K562 (cell line): ENCODE results near the gene DNASE1L2. TPM values are rescaled to one million over a fixed set of nuclear protein-coding genes. Genes with fewer than 3 reads are reported as not detected.

Experiments used
- BCL6 ChIP-seq: fragments of 250-450 bp; sonication (Bioruptor Pico); IDR thresholded peaks from 2 replicates; pipeline ENCODE4 v1.4.0; 2020
- PHF21A ChIP-seq: fragments of 450-650 bp; IDR thresholded peaks from 2 replicates; pipeline ENCODE4 v1.6.1; 2017; ENCODE audit warnings: low read depth, borderline replicate concordance
- POLR2G ChIP-seq: fragments of 200-400 bp; formaldehyde crosslinking; IDR thresholded peaks from 2 replicates; pipeline ENCODE4 v1.6.1; 2017; ENCODE audit warnings: low read depth, mild to moderate bottlenecking, antibody characterized with exemption, low read length, moderate library complexity
- POLR3G ChIP-seq: IDR thresholded peaks from 2 replicates; pipeline ENCODE4 v1.6.1; 2011; ENCODE audit not compliant: insufficient read length, insufficient replicate concordance; ENCODE audit errors: extremely low read depth
- PTTG1 ChIP-seq: fragments of 450-650 bp; IDR thresholded peaks from 2 replicates; pipeline ENCODE4 v1.6.1; 2016; ENCODE audit warnings: low read depth, mild to moderate bottlenecking, missing genetic modification characterization, missing compliant biosample characterization
- RB1 ChIP-seq: fragments of 450-650 bp; IDR thresholded peaks from 2 replicates; pipeline ENCODE4 v1.6.1; 2017; ENCODE audit warnings: low read depth, mild to moderate bottlenecking
- RCOR1 ChIP-seq, 2 experiments: IDR thresholded peaks; 2 replicates each; pipeline ENCODE4 v1.6.1; 2012; ENCODE audit warnings: low read depth in 2 of 2, low read length in 2 of 2, borderline replicate concordance in 1 of 2, improper control_type of control experiment in 1 of 2
- RFX1 ChIP-seq: fragments of 450-650 bp; IDR thresholded peaks from 2 replicates; pipeline ENCODE4 v1.6.1; 2016; ENCODE audit warnings: mild to moderate bottlenecking, moderate library complexity
- polyA plus RNA-seq, 8 experiments: library from polyadenylated mRNA; depleted of rRNA in 4 of 8; stranded (reverse) in 5 of 8; unstranded in 3 of 8; fragments of >200 nt; fragmentation: Nextera tagmentation in 2 of 8; fragmentation: Illumina TruSeq in 1 of 8; extraction: Ambion mirVana in 2 of 8; extraction: Trizol in 1 of 8; gene quantifications; 2 replicates each; pipeline versions ENCODE4 v1.2.1 to v1.2.3, GENCODE V29; 2011 to 2014; ENCODE audit warnings: inconsistent platforms in 1 of 8, missing spikeins in 1 of 8
- total RNA-seq, 7 experiments: library from RNA; depleted of rRNA in 6 of 7; stranded (reverse); fragments of >200 nt in 6 of 7; fragmentation: Illumina TruSeq in 2 of 7; extraction: Trizol in 2 of 7; gene quantifications; 2 replicates each; pipeline versions ENCODE4 v1.2.1 to v1.2.3, GENCODE V29; 2011 to 2021; ENCODE audit warnings: low replicate concordance in 1 of 7
- TF ChIP-seq, protein P1 (sequence below): sonication (generic); formaldehyde crosslinking; IDR thresholded peaks from 2 replicates; pipeline ENCODE4 v1.8.1; 2023; ENCODE audit warnings: mild to moderate bottlenecking, missing genetic modification reagents
- TF ChIP-seq, protein P2 (sequence below): sonication (generic); formaldehyde crosslinking; IDR thresholded peaks from 2 replicates; pipeline ENCODE4 v1.8.1; 2023; ENCODE audit warnings: mild to moderate bottlenecking, missing genetic modification reagents

Gene DNASE1L2
- total and polyA plus RNA-seq, 9 of the 15 experiments (the other 6 are each of a cell fraction or from before 2014, with no cell fraction given), result 0.08 to 2.7 (median 1.7) TPM; not detected in 1

DNA sequence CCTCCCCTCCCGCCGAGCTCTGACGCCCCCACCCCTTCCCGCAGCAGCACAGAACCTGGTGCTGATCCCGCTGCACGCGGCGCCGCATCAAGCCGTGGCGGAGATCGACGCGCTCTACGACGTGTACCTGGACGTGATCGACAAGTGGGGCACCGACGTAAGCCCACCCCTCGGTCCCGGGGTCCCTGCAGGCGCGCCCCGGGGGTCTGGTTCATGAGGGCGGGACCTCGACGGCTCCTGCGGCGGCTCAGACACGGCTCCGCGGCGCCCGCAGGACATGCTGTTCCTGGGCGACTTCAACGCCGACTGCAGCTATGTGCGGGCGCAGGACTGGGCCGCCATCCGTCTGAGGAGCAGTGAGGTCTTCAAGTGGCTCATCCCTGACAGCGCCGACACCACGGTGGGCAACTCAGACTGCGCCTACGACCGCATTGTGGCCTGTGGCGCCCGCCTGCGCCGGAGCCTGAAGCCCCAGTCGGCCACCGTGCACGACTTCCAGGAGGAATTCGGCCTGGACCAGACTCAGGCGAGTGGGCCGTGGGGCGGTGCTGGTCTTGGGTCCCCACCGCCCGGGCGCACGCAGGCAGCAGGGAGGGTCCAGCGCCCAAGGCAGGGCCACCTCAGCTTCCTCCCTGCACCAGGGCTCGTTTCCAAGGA lies 1.4 kb downstream of the DNASE1L2 start (continued):
- TF ChIP-seq BCL6 (CRISPR knock-in tag) (no peak), RFX1 (no peak), POLR2G (peak; percentile 58), RB1 (no peak), PHF21A (no peak), RCOR1 (IDR thresholded peaks at IDR 0.05; ENCODE audit: borderline replicate concordance in 1 of 2, low read depth in 2 of 2, low read length in 2 of 2) (no peak), PTTG1 (tag) (no peak), POLR3G (no peak)
- TF ChIP-seq, protein P1, sequence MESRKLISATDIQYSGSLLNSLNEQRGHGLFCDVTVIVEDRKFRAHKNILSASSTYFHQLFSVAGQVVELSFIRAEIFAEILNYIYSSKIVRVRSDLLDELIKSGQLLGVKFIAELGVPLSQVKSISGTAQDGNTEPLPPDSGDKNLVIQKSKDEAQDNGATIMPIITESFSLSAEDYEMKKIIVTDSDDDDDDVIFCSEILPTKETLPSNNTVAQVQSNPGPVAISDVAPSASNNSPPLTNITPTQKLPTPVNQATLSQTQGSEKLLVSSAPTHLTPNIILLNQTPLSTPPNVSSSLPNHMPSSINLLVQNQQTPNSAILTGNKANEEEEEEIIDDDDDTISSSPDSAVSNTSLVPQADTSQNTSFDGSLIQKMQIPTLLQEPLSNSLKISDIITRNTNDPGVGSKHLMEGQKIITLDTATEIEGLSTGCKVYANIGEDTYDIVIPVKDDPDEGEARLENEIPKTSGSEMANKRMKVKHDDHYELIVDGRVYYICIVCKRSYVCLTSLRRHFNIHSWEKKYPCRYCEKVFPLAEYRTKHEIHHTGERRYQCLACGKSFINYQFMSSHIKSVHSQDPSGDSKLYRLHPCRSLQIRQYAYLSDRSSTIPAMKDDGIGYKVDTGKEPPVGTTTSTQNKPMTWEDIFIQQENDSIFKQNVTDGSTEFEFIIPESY, result peak; percentile 94
- TF ChIP-seq, protein P2, sequence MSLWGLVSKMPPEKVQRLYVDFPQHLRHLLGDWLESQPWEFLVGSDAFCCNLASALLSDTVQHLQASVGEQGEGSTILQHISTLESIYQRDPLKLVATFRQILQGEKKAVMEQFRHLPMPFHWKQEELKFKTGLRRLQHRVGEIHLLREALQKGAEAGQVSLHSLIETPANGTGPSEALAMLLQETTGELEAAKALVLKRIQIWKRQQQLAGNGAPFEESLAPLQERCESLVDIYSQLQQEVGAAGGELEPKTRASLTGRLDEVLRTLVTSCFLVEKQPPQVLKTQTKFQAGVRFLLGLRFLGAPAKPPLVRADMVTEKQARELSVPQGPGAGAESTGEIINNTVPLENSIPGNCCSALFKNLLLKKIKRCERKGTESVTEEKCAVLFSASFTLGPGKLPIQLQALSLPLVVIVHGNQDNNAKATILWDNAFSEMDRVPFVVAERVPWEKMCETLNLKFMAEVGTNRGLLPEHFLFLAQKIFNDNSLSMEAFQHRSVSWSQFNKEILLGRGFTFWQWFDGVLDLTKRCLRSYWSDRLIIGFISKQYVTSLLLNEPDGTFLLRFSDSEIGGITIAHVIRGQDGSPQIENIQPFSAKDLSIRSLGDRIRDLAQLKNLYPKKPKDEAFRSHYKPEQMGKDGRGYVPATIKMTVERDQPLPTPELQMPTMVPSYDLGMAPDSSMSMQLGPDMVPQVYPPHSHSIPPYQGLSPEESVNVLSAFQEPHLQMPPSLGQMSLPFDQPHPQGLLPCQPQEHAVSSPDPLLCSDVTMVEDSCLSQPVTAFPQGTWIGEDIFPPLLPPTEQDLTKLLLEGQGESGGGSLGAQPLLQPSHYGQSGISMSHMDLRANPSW, result no peak
- TF ChIP-seq, all 486 proteins: peak for 11
